NCI-H2107 treated with DMSO at 0.1 percent for 48 hours (cell line): Measurements from ENCODE around the gene IQCE.

Experiments used
- DNase-seq: peaks from one replicate; lab custom pipeline; 2025; ENCODE audit not compliant: unreplicated experiment; lab: John Stamatoyannopoulos, UW

The IQCE gene

GRCh38 chr7:2629746-2630681 is 71.2 kb downstream of the IQCE start:
- DNase-seq, result no peak

GRCh38 chr7:2631946-2632732 is 73.4 kb downstream of the IQCE start, which contains the start of gene TTYH3:
Gene TTYH3, plus strand, starts transcription at chr7:2631986. Its CDS starts 170 bp downstream, at chr7:2632156.
- DNase-seq, result no peak

- DNase-seq, result peak; percentile 83
Observed at GRCh38 chr7:2632733-2633537, 74.2 kb downstream of the IQCE start.

GRCh38 chr7:2633538-2634266 is 74.9 kb downstream of the IQCE start:
- DNase-seq, result no peak

- no peak for DNase-seq
Observed at GRCh38 chr7:2634267-2635145, 75.7 kb downstream of the IQCE start.

GRCh38 chr7:2635148-2635668 is 76.4 kb downstream of the IQCE start:
- DNase-seq, result no peak

- no peak for DNase-seq
Observed at GRCh38 chr7:2635810-2636701, 77.3 kb downstream of the IQCE start.

- DNase-seq, result no peak
Observed at GRCh38 chr7:2637066-2637471, 78.3 kb downstream of the IQCE start.

- no peak for DNase-seq
Observed at GRCh38 chr7:2637505-2638223, 78.9 kb downstream of the IQCE start.

- DNase-seq, result no peak
Observed at GRCh38 chr7:2638224-2638991, 79.6 kb downstream of the IQCE start.

GRCh38 chr7:2639181-2639681 is 80.5 kb downstream of the IQCE start:
- DNase-seq, result no peak

GRCh38 chr7:2639695-2640481 is 81.1 kb downstream of the IQCE start:
- no peak for DNase-seq

GRCh38 chr7:2640482-2640830 is 81.7 kb downstream of the IQCE start:
- DNase-seq, result peak; percentile 27

GRCh38 chr7:2640846-2641316 is 82.1 kb downstream of the IQCE start:
- no peak for DNase-seq
